Heart left ventricle (tissue), 13 donors: ENCODE data around the gene SCNN1G.

Source experiments
- POLR2A ChIP-seq, 2 donors: fragments of 450-650 bp; IDR thresholded peaks; one replicate each; pipeline ENCODE4 v1.6.1; 2017; ENCODE audit warnings: antibody characterized with exemption in 2 of 2, mild to moderate bottlenecking in 2 of 2, moderate library complexity in 2 of 2
- TF ChIP-seq, protein P1 (sequence below), 12 donors: fragments of 200-600 bp; sonication (generic) in 4 of 12; IDR thresholded peaks; one replicate each; pipeline versions ENCODE4 v1.5.0 to v1.8.0; 2018 to 2022; ENCODE audit warnings: antibody characterized with exemption in 12 of 12, mild to moderate bottlenecking in 5 of 12
- donor health status: ischemic (EF 13 %, LVEDD 7.1; RV severe dilation, severe dysfunction).
- donor health status: DM: no; HTN: yes; CAD: no.
- donor health status: DM: no; HTN: no; CAD: no.
- donor health status: ischemic (EF 25% LVEDD 6.9; RV normal size, moderate dysfunction).
- donor health status: ischemic (EF 25% LVEDD 5.7; RV mildly dilated, moderate dysfunction).
- donor health status: ischemic (EF 35%, LVEDD 5.7; RV mildly dilated, moderate dysfunction).
- donor health status: nonischemic (EF 11% LVEDD 7.7; RV severe dilation, severe dysfunction).
- donor health status: DM: yes; HTN: yes; CAD: no.
- donor health status: PGD.
- donor health status: ischemic (EF 29% LVEDD 5.4; RV normal size, mild dysfunction).
- donor health status: nonischemic (EF 23%, LVEDD 6.1; RV moderate dilation, normal function).

- TF ChIP-seq, protein P1, sequence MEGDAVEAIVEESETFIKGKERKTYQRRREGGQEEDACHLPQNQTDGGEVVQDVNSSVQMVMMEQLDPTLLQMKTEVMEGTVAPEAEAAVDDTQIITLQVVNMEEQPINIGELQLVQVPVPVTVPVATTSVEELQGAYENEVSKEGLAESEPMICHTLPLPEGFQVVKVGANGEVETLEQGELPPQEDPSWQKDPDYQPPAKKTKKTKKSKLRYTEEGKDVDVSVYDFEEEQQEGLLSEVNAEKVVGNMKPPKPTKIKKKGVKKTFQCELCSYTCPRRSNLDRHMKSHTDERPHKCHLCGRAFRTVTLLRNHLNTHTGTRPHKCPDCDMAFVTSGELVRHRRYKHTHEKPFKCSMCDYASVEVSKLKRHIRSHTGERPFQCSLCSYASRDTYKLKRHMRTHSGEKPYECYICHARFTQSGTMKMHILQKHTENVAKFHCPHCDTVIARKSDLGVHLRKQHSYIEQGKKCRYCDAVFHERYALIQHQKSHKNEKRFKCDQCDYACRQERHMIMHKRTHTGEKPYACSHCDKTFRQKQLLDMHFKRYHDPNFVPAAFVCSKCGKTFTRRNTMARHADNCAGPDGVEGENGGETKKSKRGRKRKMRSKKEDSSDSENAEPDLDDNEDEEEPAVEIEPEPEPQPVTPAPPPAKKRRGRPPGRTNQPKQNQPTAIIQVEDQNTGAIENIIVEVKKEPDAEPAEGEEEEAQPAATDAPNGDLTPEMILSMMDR (IDR thresholded peaks at IDR 0.05) = no peak
- TF ChIP-seq POLR2A (IDR thresholded peaks at IDR 0.05) = no peak
Observed at GRCh38 chr16:23209606-23210005, 27.1 kb downstream of the SCNN1G start.
